Stimulated activated CD4-positive, alpha-beta T cell treated with anti-CD3 and anti-CD28 coated beads, Interleukin-1b, Interleukin-23, amount 100 ng/mL, for 48 hours (primary cell): ENCODE data around the gene RGS10.

Experiments used
- DNase-seq: peaks from one replicate; pipeline ENCODE4 v3.0.0-alpha.2; 2020

The RGS10 gene

GRCh38 chr10:119517235-119518141 lies 25.0 kb downstream of the RGS10 start:
- DNase-seq, result peak; percentile 78

- peak; percentile 84 for DNase-seq
Observed at GRCh38 chr10:119516381-119517234, 25.9 kb downstream of the RGS10 start.

- no peak for DNase-seq
Observed at GRCh38 chr10:119515511-119516045, 26.9 kb downstream of the RGS10 start.

- DNase-seq, result no peak
Observed at GRCh38 chr10:119514819-119515218, 27.7 kb downstream of the RGS10 start.

- no peak for DNase-seq
Observed at GRCh38 chr10:119511828-119512515, 30.5 kb downstream of the RGS10 start.

GRCh38 chr10:119509909-119510451 lies 32.5 kb downstream of the RGS10 start:
- no peak for DNase-seq

- no peak for DNase-seq
Observed at GRCh38 chr10:119507115-119507514, 35.4 kb downstream of the RGS10 start.

GRCh38 chr10:119505588-119506315 lies 36.8 kb downstream of the RGS10 start:
- no peak for DNase-seq

GRCh38 chr10:119505131-119505551 lies 37.4 kb downstream of the RGS10 start:
- DNase-seq, result no peak

- DNase-seq, result no peak
Observed at GRCh38 chr10:119504651-119505050, 37.9 kb downstream of the RGS10 start.

GRCh38 chr10:119503821-119504220 lies 38.7 kb downstream of the RGS10 start:
- DNase-seq, result no peak

- DNase-seq, result no peak
Observed at GRCh38 chr10:119502618-119503155, 39.8 kb downstream of the RGS10 start.

- peak; percentile 83 for DNase-seq
Observed at GRCh38 chr10:119502209-119502608, 40.3 kb downstream of the RGS10 start.

- DNase-seq, result no peak
Observed at GRCh38 chr10:119501690-119502089, 40.8 kb downstream of the RGS10 start.

- DNase-seq, result no peak
Observed at GRCh38 chr10:119500821-119501220, 41.7 kb downstream of the RGS10 start.

- DNase-seq, result no peak
Observed at GRCh38 chr10:119500123-119500795, 42.3 kb downstream of the RGS10 start.

GRCh38 chr10:119499677-119500002 lies 42.9 kb downstream of the RGS10 start:
- DNase-seq, result no peak

- DNase-seq, result no peak
Observed at GRCh38 chr10:119498889-119499676, 43.4 kb downstream of the RGS10 start.

GRCh38 chr10:119497243-119497642 lies 45.3 kb downstream of the RGS10 start:
- DNase-seq, result no peak

GRCh38 chr10:119496273-119496672 lies 46.2 kb downstream of the RGS10 start:
- DNase-seq, result peak; percentile 82
